ENCODE results near the gene DPEP3.

Gene DPEP3

DNA sequence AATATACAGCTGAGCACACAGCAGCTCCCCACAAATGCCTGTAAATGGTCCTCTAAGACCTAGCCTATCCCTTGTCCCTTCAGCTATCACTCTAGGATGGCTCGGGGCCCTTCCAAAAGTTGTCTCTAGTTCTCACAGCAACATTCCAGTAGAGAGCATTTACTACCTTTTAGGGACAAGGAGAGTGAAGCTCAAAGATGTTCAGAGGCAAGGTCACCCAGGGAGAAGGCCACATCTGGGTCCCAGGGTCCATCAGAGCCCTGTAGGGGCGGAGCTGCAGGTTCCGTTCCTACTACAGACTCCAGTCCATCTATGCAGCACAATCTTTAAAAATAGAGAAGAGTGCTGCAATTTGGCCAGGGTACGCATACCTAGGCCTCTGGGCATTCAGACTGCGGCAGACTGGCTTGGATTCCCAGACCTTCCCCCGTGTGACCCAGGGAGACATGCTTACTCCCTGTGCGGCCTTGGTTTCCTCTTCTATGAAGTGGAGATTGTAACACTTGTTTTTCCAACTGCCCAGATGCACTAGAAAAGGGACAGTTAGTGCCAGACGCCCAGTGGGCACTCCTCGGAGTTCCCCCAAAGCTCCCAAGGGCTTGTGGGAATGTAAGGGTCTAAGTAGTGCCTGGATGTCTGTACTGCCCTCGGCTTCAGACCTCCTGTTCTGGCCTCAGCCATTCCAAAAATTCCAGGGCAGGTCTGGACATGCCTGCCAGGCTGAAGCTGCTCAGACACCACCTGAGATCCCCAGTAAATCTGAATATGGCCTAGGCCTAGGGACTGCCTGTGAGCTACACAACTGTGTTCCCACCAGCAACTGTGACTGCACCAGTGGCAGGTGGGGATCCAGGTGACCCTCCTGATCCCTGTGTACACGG lies 14.4 kb downstream of the DPEP3 start:
- no peak for TF ChIP-seq TCF12 (IDR thresholded peaks at IDR 0.05; ENCODE audit: low read depth)
- TF ChIP-seq TAF1 (IDR thresholded peaks at IDR 0.05; ENCODE audit: low read depth): no peak
- TF ChIP-seq, protein P1, sequence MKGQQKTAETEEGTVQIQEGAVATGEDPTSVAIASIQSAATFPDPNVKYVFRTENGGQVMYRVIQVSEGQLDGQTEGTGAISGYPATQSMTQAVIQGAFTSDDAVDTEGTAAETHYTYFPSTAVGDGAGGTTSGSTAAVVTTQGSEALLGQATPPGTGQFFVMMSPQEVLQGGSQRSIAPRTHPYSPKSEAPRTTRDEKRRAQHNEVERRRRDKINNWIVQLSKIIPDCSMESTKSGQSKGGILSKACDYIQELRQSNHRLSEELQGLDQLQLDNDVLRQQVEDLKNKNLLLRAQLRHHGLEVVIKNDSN (IDR thresholded peaks at IDR 0.05): no peak
- TF ChIP-seq NFIC (IDR thresholded peaks at IDR 0.05): no peak
- TF ChIP-seq, protein P2, sequence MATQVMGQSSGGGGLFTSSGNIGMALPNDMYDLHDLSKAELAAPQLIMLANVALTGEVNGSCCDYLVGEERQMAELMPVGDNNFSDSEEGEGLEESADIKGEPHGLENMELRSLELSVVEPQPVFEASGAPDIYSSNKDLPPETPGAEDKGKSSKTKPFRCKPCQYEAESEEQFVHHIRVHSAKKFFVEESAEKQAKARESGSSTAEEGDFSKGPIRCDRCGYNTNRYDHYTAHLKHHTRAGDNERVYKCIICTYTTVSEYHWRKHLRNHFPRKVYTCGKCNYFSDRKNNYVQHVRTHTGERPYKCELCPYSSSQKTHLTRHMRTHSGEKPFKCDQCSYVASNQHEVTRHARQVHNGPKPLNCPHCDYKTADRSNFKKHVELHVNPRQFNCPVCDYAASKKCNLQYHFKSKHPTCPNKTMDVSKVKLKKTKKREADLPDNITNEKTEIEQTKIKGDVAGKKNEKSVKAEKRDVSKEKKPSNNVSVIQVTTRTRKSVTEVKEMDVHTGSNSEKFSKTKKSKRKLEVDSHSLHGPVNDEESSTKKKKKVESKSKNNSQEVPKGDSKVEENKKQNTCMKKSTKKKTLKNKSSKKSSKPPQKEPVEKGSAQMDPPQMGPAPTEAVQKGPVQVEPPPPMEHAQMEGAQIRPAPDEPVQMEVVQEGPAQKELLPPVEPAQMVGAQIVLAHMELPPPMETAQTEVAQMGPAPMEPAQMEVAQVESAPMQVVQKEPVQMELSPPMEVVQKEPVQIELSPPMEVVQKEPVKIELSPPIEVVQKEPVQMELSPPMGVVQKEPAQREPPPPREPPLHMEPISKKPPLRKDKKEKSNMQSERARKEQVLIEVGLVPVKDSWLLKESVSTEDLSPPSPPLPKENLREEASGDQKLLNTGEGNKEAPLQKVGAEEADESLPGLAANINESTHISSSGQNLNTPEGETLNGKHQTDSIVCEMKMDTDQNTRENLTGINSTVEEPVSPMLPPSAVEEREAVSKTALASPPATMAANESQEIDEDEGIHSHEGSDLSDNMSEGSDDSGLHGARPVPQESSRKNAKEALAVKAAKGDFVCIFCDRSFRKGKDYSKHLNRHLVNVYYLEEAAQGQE (IDR thresholded peaks at IDR 0.05; ENCODE audit: low read depth): no peak

DNA sequence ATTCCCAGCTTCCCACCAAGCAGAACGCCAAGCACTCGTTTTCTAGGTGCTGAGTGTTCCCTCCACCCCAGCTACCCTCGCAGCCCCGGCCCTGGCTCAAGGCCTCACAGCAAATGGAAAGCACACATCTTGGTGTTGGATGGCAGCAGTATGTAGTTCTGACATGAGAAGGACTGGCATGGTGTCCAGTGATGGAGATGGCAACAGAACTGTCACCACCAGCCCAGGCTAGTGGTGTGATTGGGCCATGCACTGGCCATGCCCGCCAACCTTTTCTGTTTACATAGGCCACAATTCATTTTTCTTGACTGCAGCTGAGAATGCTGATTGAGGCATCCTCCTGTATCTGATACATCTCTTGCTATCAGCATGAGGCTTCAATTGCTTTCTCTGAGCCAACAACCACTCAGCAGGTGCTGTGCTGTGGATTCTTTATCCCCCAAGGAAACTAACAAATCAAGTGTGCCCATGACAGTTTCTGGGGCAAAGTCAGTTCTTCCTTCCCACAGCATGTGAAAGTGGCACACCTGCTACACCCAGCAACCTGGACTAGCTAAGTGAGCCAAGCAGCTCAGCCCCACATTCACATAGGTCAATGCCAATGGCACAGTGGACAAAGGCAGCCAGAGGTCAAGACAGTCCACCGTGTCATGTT lies 15.7 kb downstream of the DPEP3 start:
- TF ChIP-seq, protein P1 (IDR thresholded peaks at IDR 0.05): no peak

DNA sequence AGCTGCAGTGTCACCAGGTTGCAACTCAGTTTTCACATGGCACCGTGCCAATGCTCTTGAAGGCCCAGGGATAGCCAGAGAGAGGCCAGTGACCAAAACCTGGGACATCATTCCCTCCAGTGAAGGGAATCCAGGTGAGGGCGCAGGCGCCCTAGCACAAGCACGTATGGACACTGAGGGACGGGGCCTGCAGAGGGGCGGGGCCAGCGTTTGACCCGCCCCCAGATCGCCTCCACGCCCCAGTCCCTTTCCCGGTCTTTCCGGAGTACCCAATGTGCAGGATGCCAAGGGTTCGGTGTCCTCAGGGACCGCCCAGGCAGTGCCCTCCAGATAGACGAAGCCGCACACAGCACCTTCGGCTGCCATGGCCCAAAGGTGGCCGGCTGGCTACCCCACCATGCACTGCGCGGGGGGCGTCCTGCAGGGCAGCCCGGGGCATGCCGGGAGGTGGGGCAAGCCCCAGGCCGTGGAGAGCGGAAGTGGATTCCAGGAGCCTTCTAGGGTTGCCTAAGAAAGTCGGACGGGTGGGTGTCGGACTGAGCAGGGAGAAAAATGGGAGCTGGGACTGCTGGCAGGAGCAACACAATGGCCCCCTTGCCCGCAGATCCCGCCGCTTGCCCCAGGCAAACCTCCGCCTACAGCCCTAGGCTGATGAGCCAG lies 16.5 kb downstream of the DPEP3 start:
- no peak for TF ChIP-seq TAF1 (IDR thresholded peaks at IDR 0.05; ENCODE audit: low read depth)
- TF ChIP-seq FOXM1 (IDR thresholded peaks at IDR 0.05; ENCODE audit: borderline replicate concordance, low read depth): no peak
- no peak for TF ChIP-seq CREB1 (IDR thresholded peaks at IDR 0.05; ENCODE audit: low read depth)
- TF ChIP-seq RAD21 (IDR thresholded peaks at IDR 0.05; ENCODE audit: low read depth): no peak
- TF ChIP-seq NFIC (IDR thresholded peaks at IDR 0.05): peak; percentile 48; the same call in 1 of the 2 replicates

DNA sequence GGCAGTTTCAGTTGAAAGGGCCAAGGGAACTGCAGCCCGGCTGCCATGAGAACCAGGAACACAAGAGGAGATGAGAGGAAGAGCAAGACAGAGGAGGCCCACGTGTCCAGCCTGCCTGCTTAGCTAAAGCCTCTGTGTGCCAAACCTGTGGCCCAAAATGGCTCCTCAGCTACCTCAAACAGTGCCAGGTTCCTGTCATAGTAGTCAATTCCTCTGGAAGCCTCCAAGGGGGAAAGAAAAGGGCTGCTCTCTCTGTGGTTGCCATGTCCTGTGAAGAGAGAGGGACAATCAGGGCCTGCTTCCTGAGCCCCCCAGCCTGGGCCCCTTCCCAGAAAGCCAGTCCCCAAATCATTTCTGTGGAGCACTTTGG lies 17.0 kb downstream of the DPEP3 start:
- no peak for TF ChIP-seq YY1 (IDR thresholded peaks at IDR 0.05; ENCODE audit: low read depth)
- no peak for TF ChIP-seq ZBTB7A (IDR thresholded peaks at IDR 0.05; ENCODE audit: low read depth)
- TF ChIP-seq, protein P2 (IDR thresholded peaks at IDR 0.05; ENCODE audit: low read depth): no peak
- no peak for TF ChIP-seq EP300 (IDR thresholded peaks at IDR 0.05; ENCODE audit: borderline replicate concordance)
- TF ChIP-seq FOXM1 (IDR thresholded peaks at IDR 0.05; ENCODE audit: borderline replicate concordance, low read depth): no peak
- TF ChIP-seq, protein P3, sequence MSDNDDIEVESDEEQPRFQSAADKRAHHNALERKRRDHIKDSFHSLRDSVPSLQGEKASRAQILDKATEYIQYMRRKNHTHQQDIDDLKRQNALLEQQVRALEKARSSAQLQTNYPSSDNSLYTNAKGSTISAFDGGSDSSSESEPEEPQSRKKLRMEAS (IDR thresholded peaks at IDR 0.05): no peak
- no peak for TF ChIP-seq TAF1 (IDR thresholded peaks at IDR 0.05; ENCODE audit: low read depth)
- no peak for TF ChIP-seq NFIC (IDR thresholded peaks at IDR 0.05)

DNA sequence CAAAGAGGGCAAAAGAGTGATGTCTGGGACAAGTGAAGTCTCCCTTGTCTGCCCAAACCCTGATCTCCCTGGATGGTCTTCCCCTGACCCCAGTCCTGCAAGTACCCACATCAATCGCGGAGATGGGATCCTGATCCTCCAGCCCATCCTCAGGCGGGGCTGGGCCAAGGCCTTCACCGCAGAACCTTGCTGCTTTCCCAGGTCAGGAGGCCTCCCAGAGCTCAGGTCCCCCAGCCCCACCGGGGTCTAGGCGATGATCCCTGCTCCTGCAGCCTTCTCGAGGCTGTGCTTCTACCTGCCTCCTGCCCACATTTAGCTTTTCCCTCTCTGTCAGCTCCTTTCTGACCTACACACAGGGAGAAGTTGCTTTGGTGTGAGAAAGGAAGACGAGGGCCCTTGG lies 18.2 kb downstream of the DPEP3 start:
- no peak for TF ChIP-seq RAD21 (IDR thresholded peaks at IDR 0.05; ENCODE audit: low read depth)

DNA sequence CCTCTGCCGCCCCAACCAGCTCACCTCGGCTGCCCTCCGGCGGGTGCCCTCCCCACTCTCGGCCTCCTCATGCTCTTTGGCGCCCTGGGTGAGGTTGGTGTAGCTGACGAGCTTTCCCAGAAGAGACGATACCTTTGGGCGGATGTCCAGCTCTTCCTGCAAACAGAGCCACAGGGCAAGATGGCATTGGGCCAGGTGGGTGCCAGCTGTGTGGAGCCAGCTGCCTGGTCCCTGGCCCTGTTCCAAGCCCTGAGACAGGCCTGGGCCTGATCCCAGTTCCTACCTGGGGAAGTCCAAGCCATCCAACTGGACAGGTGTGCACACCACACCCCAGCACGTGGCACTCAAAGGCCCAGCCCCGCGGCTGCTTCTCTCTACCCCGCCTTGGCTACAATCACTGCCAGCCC lies 18.7 kb downstream of the DPEP3 start:
- TF ChIP-seq FOXM1 (IDR thresholded peaks at IDR 0.05; ENCODE audit: borderline replicate concordance, low read depth): no peak
- peak; percentile 71; the same call in 1 of the 2 replicates for TF ChIP-seq TCF12 (IDR thresholded peaks at IDR 0.05; ENCODE audit: low read depth)
- no peak for TF ChIP-seq YY1 (IDR thresholded peaks at IDR 0.05; ENCODE audit: low read depth)
- TF ChIP-seq TAF1 (IDR thresholded peaks at IDR 0.05; ENCODE audit: low read depth): no peak
- no peak for TF ChIP-seq EGR1 (IDR thresholded peaks at IDR 0.05)
- TF ChIP-seq, protein P1 (IDR thresholded peaks at IDR 0.05): peak; percentile 77
- TF ChIP-seq TEAD4 (IDR thresholded peaks at IDR 0.05): no peak
- no peak for TF ChIP-seq EP300 (IDR thresholded peaks at IDR 0.05; ENCODE audit: borderline replicate concordance)
- no peak for TF ChIP-seq ZBTB7A (IDR thresholded peaks at IDR 0.05; ENCODE audit: low read depth)
- TF ChIP-seq RAD21 (IDR thresholded peaks at IDR 0.05; ENCODE audit: low read depth): no peak
- TF ChIP-seq, protein P2 (IDR thresholded peaks at IDR 0.05; ENCODE audit: low read depth): no peak
- no peak for TF ChIP-seq CEBPB (IDR thresholded peaks at IDR 0.05)
- TF ChIP-seq NFIC (IDR thresholded peaks at IDR 0.05): peak; percentile 96
- no peak for TF ChIP-seq CREB1 (IDR thresholded peaks at IDR 0.05; ENCODE audit: low read depth)
- TF ChIP-seq, protein P3 (IDR thresholded peaks at IDR 0.05): peak; percentile 66

Measured in Ishikawa (cell line).